GM19099 (cell line): Measurements from ENCODE around the gene EPPIN.

ENCODE experiments used
- POLR2A ChIP-seq: IDR thresholded peaks from 3 replicates; pipeline ENCODE4 v1.6.1; 2011; ENCODE audit warnings: low read depth; ENCODE audit not compliant: insufficient read length; ENCODE audit errors: extremely low read depth

The EPPIN gene

DNA sequence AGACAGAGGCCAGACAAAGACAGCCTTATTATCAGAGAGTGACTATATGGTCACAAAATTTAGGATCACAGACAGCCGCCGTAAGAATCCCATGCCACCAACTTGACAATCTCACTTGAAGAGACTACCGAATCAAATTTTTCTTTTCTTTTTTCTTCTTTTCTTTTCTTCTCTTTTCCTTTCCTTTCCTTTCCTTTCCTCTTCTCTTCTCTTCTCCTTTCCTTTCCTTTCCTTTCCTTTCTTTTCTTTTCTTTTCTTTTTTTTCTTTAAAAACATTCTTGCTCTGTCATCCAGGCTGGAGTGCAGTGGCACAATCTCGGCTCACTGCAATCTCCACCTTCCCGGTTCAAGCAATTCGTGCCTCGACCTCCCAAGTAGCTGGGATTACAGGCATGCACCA is 1.2 kb upstream of the EPPIN start:
- TF ChIP-seq POLR2A = no peak

GRCh38 chr20:45545754-45546453 is 1.3 kb downstream of the EPPIN start:
- no peak for TF ChIP-seq POLR2A

DNA sequence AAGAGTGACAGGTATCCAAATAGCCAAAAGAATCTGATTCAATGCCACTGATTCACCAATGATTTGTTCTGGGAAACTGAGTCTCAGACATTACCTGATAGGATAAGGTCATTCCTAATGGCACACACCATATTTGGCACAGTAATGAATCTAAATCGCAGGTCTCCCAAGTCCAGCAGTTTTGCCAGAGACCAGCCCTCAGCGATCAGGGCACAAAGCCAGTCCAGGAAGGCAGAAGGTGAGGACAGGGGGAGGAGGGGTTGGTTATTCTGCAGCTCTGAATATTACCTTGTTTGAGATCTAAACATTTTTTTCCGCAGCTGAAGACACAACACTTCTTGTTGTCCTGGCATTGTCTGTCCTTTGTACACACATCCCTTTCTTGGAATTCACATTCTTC is 1.9 kb downstream of the EPPIN start:
- no peak for TF ChIP-seq POLR2A

DNA sequence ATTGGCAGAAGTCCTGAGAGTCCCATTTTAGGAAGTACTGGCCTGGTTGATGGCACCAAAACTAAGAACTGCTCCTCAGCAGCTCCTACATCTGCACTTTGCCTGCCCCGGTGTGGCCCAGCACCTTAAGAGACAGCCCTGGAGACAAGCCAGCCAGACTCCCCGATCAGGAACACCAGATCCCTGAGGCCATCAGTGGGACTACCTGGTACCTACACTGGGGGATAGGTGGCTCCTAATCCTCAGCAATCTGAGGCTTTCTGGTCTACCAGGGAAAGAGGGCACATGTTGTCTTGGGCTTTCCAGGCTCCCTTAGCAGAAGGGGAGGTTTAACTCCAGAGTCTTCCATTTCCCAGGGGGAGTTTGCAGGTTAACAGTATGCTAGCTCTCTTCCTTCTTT is 7.8 kb downstream of the EPPIN start, which contains the start of gene WFDC6:
Gene WFDC6, minus strand, starts transcription at position 101 of the 400 bp plus-strand sequence. Its CDS starts 75 bp downstream, at position 26.
- no peak for TF ChIP-seq POLR2A

DNA sequence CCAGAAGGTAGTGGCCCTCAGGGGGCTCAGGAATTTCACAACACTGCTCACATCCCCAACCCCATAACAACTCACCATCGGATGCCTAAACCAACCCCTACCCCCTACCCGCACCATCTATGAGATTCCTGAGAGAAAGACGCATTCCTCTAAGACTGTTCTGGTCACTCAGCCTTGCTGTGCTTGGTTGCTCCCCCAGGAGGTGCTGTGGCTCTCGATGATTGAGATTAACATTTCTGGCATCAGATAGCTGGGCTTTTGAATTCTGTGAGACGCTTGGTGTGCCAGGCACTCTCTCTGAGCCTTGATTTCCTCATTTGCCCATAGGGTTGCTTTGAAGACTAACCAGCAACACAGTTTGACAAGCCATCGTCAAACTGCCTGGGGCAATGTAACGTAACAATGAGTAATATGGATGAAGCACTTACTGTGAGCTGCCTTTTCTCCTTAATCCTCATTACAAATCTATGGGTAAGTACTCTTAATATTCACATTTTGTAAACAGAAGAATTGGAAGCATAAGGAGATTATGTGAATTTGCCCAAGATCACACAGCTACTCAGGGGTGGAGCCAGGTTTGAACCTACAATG is 8.9 kb downstream of the EPPIN start:
- TF ChIP-seq POLR2A = no peak

GRCh38 chr20:45527294-45527693 is 19.9 kb downstream of the EPPIN start:
- no peak for TF ChIP-seq POLR2A

DNA sequence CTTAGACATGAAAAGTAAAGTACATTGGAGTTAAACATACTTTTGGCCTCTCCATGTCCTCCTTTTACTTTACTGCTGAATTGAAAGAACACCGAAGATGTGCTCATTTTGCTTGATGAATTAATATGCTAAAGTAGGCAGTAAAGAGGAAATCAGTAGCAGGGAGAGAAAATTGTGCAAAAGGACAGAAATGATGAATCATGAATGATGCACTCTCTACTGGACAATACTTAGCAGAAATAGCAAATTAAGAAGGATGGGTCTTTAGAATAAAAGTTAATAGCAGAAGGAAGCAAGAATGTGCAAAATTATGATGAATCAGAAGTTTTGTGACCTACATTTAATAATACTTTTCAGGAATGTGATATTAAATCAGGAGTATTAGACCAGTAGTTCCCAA is 23.4 kb downstream of the EPPIN start:
- TF ChIP-seq POLR2A = no peak

DNA sequence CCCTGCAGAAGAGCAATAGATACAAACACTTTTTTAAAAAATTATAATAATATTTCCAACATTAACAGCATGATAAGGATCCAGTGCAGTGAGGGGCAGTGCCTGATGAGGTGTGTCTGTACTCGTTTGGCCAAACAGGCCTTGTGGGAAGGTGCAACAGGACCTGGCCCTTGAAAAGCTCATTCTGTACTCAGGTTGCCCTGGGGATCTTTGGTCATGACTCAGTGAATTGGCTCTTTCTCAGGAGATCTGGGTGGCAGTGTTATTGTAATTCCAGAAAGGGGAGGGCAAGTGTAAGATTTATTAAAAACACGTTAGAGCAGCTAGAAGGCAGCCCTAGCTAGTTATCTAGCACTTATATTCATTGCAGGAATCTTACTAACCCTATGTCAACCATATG is 28.9 kb downstream of the EPPIN start:
- no peak for TF ChIP-seq POLR2A

GRCh38 chr20:45515147-45515913 is 31.9 kb downstream of the EPPIN start, which contains the start of gene SPINT3:
TSS of gene SPINT3 (minus strand) at chr20:45515622. CDS start at chr20:45515608, 14 bp downstream.
- no peak for TF ChIP-seq POLR2A

GRCh38 chr20:45510242-45510862 is 36.8 kb downstream of the EPPIN start:
- no peak for TF ChIP-seq POLR2A

- no peak for TF ChIP-seq POLR2A
These were observed 38.1 kb downstream of the EPPIN start for GRCh38 chr20:45509091-45509490.

- no peak for TF ChIP-seq POLR2A
These were observed 38.9 kb downstream of the EPPIN start for GRCh38 chr20:45508068-45508886.

DNA sequence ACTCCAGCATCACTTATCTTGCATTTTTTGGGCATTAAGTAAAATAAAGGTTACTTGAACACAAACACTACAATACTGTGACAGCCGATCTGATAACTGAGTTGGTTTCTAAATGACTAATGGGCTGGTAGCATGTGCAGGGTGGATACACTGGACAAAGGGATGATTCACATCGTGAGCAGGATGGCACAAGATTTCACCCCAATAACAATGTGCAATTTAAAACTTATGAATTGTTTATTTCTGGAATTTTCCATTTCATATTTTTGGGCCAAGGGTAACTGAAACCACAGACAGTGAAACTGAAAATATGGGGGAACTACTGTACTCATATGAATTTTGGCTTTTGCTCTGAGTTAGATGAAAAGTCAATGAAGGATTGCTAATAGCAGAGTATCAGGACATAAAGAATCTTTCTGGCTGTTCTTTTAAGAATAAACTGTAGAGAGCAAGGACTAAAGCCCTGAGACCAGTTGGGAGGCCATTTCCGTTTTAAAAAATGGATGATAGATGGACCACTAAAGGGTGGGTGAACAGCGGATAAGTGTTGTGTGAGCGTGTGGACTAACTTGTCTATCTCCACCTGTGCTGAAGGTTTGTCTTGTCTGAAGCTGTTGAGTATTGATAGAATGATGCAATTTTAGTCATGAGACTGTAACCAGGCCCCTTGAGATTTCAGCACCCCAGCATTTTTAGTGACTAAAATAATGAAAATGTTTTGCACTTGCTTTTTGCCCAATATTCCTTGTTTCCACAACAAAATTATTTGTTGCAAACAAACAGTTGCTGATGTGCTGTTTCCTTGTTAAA is 40.0 kb downstream of the EPPIN start:
- no peak for TF ChIP-seq POLR2A

- no peak for TF ChIP-seq POLR2A
These were observed 40.8 kb downstream of the EPPIN start for GRCh38 chr20:45506398-45506797.

GRCh38 chr20:45503403-45503802 is 43.8 kb downstream of the EPPIN start:
- no peak for TF ChIP-seq POLR2A
